ENCODE measurements around the gene KCTD18.

Gene KCTD18

GRCh38 chr2:200444530-200444929, 65.3 kb downstream of the KCTD18 start:
- TF ChIP-seq REST (IDR thresholded peaks at IDR 0.05; ENCODE audit: insufficient replicate concordance, low read depth) (no peak), POLR2AphosphoS5 (IDR thresholded peaks at IDR 0.05; ENCODE audit: low read depth) (no peak), SPI1 (IDR thresholded peaks at IDR 0.05; ENCODE audit: borderline replicate concordance, low read depth) (no peak), CTCF (IDR thresholded peaks at IDR 0.05; ENCODE audit: insufficient read depth, low read length) (no peak), GABPA (IDR thresholded peaks at IDR 0.05; ENCODE audit: low read depth) (no peak)
- no peak overlapping the region for H3K4me3 ChIP-seq (replicated peaks; ENCODE audit: insufficient read depth, low read length)
- peaks cover 6% of the 10 kb centered on the region for H3K27me3 ChIP-seq (ENCODE audit: insufficient read depth, poor library complexity, severe bottlenecking)
- no peak overlapping the region for H3K27ac ChIP-seq (replicated peaks)
- DNase-seq (ENCODE audit: low read depth in 1 of 2, low spot score in 1 of 2), result no peak

- peaks cover 6% of the 10 kb centered on the region for H3K27me3 ChIP-seq (ENCODE audit: insufficient read depth, poor library complexity, severe bottlenecking)
- no peak overlapping the region for H3K27ac ChIP-seq (replicated peaks)
- no peak overlapping the region for H3K4me3 ChIP-seq (replicated peaks; ENCODE audit: insufficient read depth, low read length)
- DNase-seq (ENCODE audit: low read depth in 1 of 2, low spot score in 1 of 2), result no peak
- TF ChIP-seq SPI1 (IDR thresholded peaks at IDR 0.05; ENCODE audit: borderline replicate concordance, low read depth) (no peak), POLR2AphosphoS5 (IDR thresholded peaks at IDR 0.05; ENCODE audit: low read depth) (no peak), CTCF (IDR thresholded peaks at IDR 0.05; ENCODE audit: insufficient read depth, low read length) (no peak), REST (IDR thresholded peaks at IDR 0.05; ENCODE audit: insufficient replicate concordance, low read depth) (no peak), GABPA (IDR thresholded peaks at IDR 0.05; ENCODE audit: low read depth) (no peak)
These were observed 66.0 kb downstream of the KCTD18 start for GRCh38 chr2:200443916-200444315.

- peak in 1 of 2 experiments; percentile 8 for DNase-seq (ENCODE audit: low read depth in 1 of 2, low spot score in 1 of 2)
- TF ChIP-seq GABPA (IDR thresholded peaks at IDR 0.05; ENCODE audit: low read depth) (no peak), REST (IDR thresholded peaks at IDR 0.05; ENCODE audit: insufficient replicate concordance, low read depth) (no peak), POLR2AphosphoS5 (IDR thresholded peaks at IDR 0.05; ENCODE audit: low read depth) (no peak), SPI1 (IDR thresholded peaks at IDR 0.05; ENCODE audit: borderline replicate concordance, low read depth) (peak; percentile 71; the same call in 1 of the 2 replicates), CTCF (IDR thresholded peaks at IDR 0.05; ENCODE audit: insufficient read depth, low read length) (no peak)
- Histone ChIP-seq H3K27ac (replicated peaks) (no peak overlapping the region), H3K27me3 (ENCODE audit: insufficient read depth, poor library complexity, severe bottlenecking) (peaks cover 6% of the 10 kb centered on the region), H3K4me3 (replicated peaks; ENCODE audit: insufficient read depth, low read length) (no peak overlapping the region)
These were observed 66.5 kb downstream of the KCTD18 start for GRCh38 chr2:200443376-200443775.

Measured in HL-60 (cell line).